Measurements from ENCODE around the gene KLF6.

The KLF6 gene

GRCh38 chr10:3728563-3728962 is 56.4 kb downstream of the KLF6 start:
- DNase-seq (ENCODE audit: low read depth in 2 of 2), result no peak

- DNase-seq (ENCODE audit: low read depth in 2 of 2), result no peak
Measured at GRCh38 chr10:3727268-3727667, 57.7 kb downstream of the KLF6 start.
